Smooth muscle cell (in vitro differentiated cells): ENCODE measurements around the gene OR8G1. TPM values are rescaled to one million over a fixed set of nuclear protein-coding genes. Genes with fewer than 3 reads are reported as not detected.
"Not testable (repeated sequence)": the region's sequence is repeated elsewhere in the genome, so short reads cannot be mapped to it uniquely, and the experiment has no call there.

ENCODE experiments used
- DNase-seq: peaks from one replicate; lab custom pipeline; 2025; ENCODE audit not compliant: unreplicated experiment; lab: John Stamatoyannopoulos, UW
- H2AFZ ChIP-seq: fragments of 200-600 bp; sonication (generic); 2 replicates; pipeline ENCODE4 v1.6.0; 2016; ENCODE audit warnings: antibody characterized with exemption, low read depth, mild to moderate bottlenecking
- H3F3A ChIP-seq: fragments of 200-600 bp; sonication (generic); 2 replicates; pipeline ENCODE4 v1.6.0; 2017; ENCODE audit warnings: antibody characterized with exemption, low read depth
- H3K27ac ChIP-seq: fragments of 200-600 bp; sonication (generic); 2 replicates; pipeline ENCODE4 v1.5.1; 2016; ENCODE audit warnings: low read depth, mild to moderate bottlenecking
- H3K27me3 ChIP-seq: fragments of 200-600 bp; sonication (generic); 2 replicates; pipeline ENCODE4 v1.6.1; 2016; ENCODE audit warnings: low read depth, mild to moderate bottlenecking
- H3K36me3 ChIP-seq: fragments of 200-600 bp; sonication (generic); 2 replicates; pipeline ENCODE4 v1.5.1; 2016; ENCODE audit warnings: low read depth
- H3K4me1 ChIP-seq: fragments of 200-600 bp; sonication (generic); 2 replicates; pipeline ENCODE4 v1.5.1; 2016; ENCODE audit warnings: low read depth
- H3K4me2 ChIP-seq: fragments of 200-600 bp; sonication (generic); 2 replicates; pipeline ENCODE4 v1.6.0; 2016; ENCODE audit warnings: mild to moderate bottlenecking
- H3K4me3 ChIP-seq: fragments of 200-600 bp; sonication (generic); 2 replicates; pipeline ENCODE4 v1.5.1; 2016; ENCODE audit warnings: mild to moderate bottlenecking
- H3K79me2 ChIP-seq: fragments of 200-600 bp; sonication (generic); 2 replicates; pipeline ENCODE4 v1.6.0; 2016; ENCODE audit warnings: low read depth, mild to moderate bottlenecking
- H3K9ac ChIP-seq: fragments of 200-600 bp; sonication (generic); 2 replicates; pipeline ENCODE4 v1.6.0; 2016; ENCODE audit warnings: low read depth
- H3K9me3 ChIP-seq: fragments of 200-600 bp; sonication (generic); replicated peaks from 2 replicates; pipeline ENCODE4 v1.5.1; 2016; ENCODE audit warnings: low read depth
- H4K20me1 ChIP-seq: fragments of 200-600 bp; sonication (generic); 2 replicates; pipeline ENCODE4 v1.6.0; 2016; ENCODE audit warnings: low read depth
- WGBS: methylation state at CpG from one replicate; pipeline ENCODE4 v1.1.7; 2016; ENCODE audit warnings: low lambda C conversion rate; 5-methylcytosine and 5-hydroxymethylcytosine counted together
- polyA plus RNA-seq: library from polyadenylated mRNA; unstranded; fragments of >200 nt; fragmentation: Nextera tagmentation; extraction: Ambion mirVana; gene quantifications from 2 replicates; pipeline ENCODE4 v1.2.1, GENCODE V29; 2016
- total RNA-seq: library from RNA; depleted of rRNA; stranded (reverse); fragments of >200 nt; gene quantifications from 2 replicates; pipeline ENCODE4 v1.2.3, GENCODE V29; 2014
- TF ChIP-seq, protein P1 (sequence below): fragments of 200-600 bp; sonication (generic); IDR thresholded peaks from 2 replicates; pipeline ENCODE4 v1.5.1; 2017; ENCODE audit warnings: borderline replicate concordance, mild to moderate bottlenecking, antibody characterized with exemption; ENCODE audit not compliant: insufficient read depth, poor library complexity, severe bottlenecking

The OR8G1 gene
- total and polyA plus RNA-seq, 2 experiments from 2014 or later, result not detected

DNA sequence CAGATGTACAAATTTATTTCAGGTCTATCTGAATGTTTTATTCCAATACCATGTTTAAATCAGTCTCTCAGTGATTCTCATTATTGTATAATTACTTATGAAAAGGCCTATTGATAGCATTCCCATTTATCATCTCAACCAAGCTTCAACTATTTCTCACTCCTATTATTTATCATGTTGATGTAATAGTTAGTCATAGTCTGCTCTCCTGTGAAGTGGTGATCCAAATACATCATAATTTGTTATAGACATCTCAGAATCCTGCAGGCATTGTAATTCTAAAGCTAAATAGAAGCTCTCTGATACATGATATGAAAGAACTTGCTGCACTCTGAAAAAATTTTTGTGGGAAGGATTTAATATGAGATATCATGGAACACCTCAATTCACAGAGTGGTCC, 21.8 kb upstream of the OR8G1 start:
- Histone ChIP-seq H3K79me2 (no peaks in the 10 kb centered on the region), H2AFZ (no peak overlapping the region), H3K9me3 (no peaks in the 10 kb centered on the region), H3K9ac (no peak overlapping the region), H3K4me3 (no peak overlapping the region), H3K27ac (no peak overlapping the region), H3K4me1 (peaks cover under 1% of the 10 kb centered on the region), H3K4me2 (no peak overlapping the region), H3K36me3 (no peaks in the 10 kb centered on the region), H3F3A (no peaks in the 10 kb centered on the region), H4K20me1 (no peaks in the 10 kb centered on the region), H3K27me3 (no peaks in the 10 kb centered on the region)
- no peak for DNase-seq
- TF ChIP-seq, protein P1, sequence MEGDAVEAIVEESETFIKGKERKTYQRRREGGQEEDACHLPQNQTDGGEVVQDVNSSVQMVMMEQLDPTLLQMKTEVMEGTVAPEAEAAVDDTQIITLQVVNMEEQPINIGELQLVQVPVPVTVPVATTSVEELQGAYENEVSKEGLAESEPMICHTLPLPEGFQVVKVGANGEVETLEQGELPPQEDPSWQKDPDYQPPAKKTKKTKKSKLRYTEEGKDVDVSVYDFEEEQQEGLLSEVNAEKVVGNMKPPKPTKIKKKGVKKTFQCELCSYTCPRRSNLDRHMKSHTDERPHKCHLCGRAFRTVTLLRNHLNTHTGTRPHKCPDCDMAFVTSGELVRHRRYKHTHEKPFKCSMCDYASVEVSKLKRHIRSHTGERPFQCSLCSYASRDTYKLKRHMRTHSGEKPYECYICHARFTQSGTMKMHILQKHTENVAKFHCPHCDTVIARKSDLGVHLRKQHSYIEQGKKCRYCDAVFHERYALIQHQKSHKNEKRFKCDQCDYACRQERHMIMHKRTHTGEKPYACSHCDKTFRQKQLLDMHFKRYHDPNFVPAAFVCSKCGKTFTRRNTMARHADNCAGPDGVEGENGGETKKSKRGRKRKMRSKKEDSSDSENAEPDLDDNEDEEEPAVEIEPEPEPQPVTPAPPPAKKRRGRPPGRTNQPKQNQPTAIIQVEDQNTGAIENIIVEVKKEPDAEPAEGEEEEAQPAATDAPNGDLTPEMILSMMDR, result no peak

DNA sequence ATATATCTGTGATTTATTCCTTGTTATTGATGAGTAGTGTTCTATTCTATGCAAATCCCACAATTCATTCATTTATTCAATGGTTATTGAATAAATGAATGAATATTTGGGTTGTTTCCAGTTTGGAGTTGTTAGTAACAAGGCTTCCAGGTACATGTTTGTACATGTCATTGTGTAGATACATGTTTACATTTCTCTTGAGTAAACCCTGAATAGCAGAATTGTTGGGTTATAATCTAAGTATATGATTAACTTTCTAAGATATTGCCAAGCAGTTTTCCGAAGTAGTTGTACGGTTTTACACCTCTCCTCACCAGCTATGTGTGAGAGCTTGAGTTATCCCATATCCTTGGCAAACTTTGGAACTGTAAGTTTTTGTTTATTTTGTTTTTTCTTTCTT, 18.5 kb upstream of the OR8G1 start:
- H3K9ac ChIP-seq, result no peak overlapping the region
- TF ChIP-seq, protein P1, result no peak
- H3K27me3 ChIP-seq, result no peaks in the 10 kb centered on the region

DNA sequence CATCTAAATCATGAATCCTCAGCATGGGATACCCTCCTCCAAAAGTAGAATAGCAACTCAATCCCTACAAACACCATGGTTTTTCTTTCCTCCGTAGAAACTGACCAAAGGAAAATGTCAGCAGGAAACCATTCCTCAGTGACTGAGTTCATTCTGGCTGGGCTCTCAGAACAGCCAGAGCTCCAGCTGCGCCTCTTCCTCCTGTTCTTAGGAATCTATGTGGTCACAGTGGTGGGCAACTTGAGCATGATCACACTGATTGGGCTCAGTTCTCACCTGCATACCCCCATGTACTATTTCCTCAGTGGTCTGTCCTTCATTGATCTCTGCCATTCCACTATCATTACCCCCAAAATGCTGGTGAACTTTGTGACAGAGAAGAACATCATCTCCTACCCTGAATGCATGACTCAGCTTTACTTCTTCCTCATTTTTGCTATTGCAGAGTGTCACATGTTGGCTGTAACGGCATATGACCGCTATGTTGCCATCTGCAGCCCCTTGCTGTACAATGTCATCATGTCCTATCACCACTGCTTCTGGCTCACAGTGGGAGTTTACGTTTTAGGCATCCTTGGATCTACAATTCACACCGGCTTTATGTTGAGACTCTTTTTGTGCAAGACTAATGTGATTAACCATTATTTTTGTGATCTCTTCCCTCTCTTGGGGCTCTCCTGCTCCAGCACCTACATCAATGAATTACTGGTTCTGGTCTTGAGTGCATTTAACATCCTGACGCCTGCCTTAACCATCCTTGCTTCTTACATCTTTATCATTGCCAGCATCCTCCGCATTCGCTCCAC, 16.1 kb upstream of the OR8G1 start:
- H3K9me3 ChIP-seq, DNase-seq, H3K27ac ChIP-seq, H4K20me1 ChIP-seq, H3K4me2 ChIP-seq, H3K27me3 ChIP-seq, H3K4me3 ChIP-seq, H3K9ac ChIP-seq, H3K36me3 ChIP-seq, H2AFZ ChIP-seq, H3K79me2 ChIP-seq, H3K4me1 ChIP-seq, H3F3A ChIP-seq: not testable (repeated sequence)
- WGBS, result 76% methylated on average over 9 of the region's 9 CpGs

More for the DNA sequence above, 18.5 kb upstream of the OR8G1 start:
- Histone ChIP-seq H3K27ac (no peak overlapping the region), H4K20me1 (no peaks in the 10 kb centered on the region), H2AFZ (no peak overlapping the region), H3K4me3 (no peak overlapping the region), H3K4me1 (peaks cover 4% of the 10 kb centered on the region), H3K9me3 (no peaks in the 10 kb centered on the region), H3K79me2 (no peaks in the 10 kb centered on the region), H3F3A (no peaks in the 10 kb centered on the region), H3K4me2 (no peak overlapping the region), H3K36me3 (no peaks in the 10 kb centered on the region)
- no peak for DNase-seq
- WGBS, result 92% methylated on average over 2 of the region's 2 CpGs

DNA sequence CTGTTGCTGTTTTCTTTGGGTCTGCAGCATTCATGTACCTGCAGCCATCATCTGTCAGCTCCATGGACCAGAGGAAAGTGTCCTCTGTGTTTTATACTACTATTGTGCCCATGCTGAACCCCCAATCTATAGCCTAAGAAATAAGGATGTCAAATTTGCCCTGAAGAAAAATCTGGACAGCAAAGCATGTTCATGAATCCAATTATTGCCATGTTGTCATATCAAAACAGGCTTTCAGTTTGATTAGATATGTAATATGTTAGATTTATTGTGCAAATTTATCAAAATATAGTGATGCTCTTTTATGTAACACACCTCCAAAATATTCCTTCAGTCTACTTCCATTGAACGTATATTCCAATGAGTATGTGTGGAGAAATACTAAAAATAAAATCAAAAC, 15.4 kb upstream of the OR8G1 start:
- 86% methylated on average over 1 of the region's 1 CpG for WGBS
- TF ChIP-seq, protein P1, result no peak
- Histone ChIP-seq H3K36me3 (no peaks in the 10 kb centered on the region), H3K9ac (no peak overlapping the region), H3K4me2 (no peak overlapping the region), H3K9me3 (no peaks in the 10 kb centered on the region), H3K27ac (no peak overlapping the region), H3K4me3 (no peak overlapping the region), H2AFZ (no peak overlapping the region), H3K27me3 (peaks cover 4% of the 10 kb centered on the region), H3F3A (no peaks in the 10 kb centered on the region), H4K20me1 (no peaks in the 10 kb centered on the region), H3K4me1 (peaks cover 4% of the 10 kb centered on the region), H3K79me2 (no peaks in the 10 kb centered on the region)
- no peak for DNase-seq
